Activated naive CD8-positive, alpha-beta T cell treated with anti-CD3 and anti-CD28 coated beads, Interleukin-2, amount 50 U/mL, for 24 hours (primary cell): ENCODE data around the gene WDR20.
"Not testable (repeated sequence)": the region's sequence is repeated elsewhere in the genome, so short reads cannot be mapped to it uniquely, and the experiment has no call there.

Experiments
- ATAC-seq: fragments of 150-1000 bp; cut with Tn5 transposase; one replicate; pipeline ENCODE4 v1.10.0; 2021
- DNase-seq: peaks from one replicate; pipeline ENCODE4 v3.0.0; 2021
- H3K27ac Mint-ChIP-seq: one replicate; pipeline ENCODE4 v1.8.0; 2021; ENCODE audit warnings: mild to moderate bottlenecking, mixed read lengths
- H3K27me3 Mint-ChIP-seq: one replicate; pipeline ENCODE4 v1.8.0; 2021; ENCODE audit warnings: mixed read lengths
- H3K36me3 Mint-ChIP-seq: one replicate; pipeline ENCODE4 v1.8.0; 2021; ENCODE audit warnings: low read depth, mixed read lengths
- H3K4me1 Mint-ChIP-seq: one replicate; pipeline ENCODE4 v1.8.0; 2021; ENCODE audit warnings: mixed read lengths
- H3K4me3 Mint-ChIP-seq: one replicate; pipeline ENCODE4 v1.8.0; 2021; ENCODE audit warnings: mild to moderate bottlenecking, moderate library complexity, mixed read lengths
- H3K9me3 Mint-ChIP-seq: one replicate; pipeline ENCODE4 v1.8.0; 2021; ENCODE audit warnings: mixed read lengths

Gene WDR20

GRCh38 chr14:102171173-102172020, 31.7 kb downstream of the WDR20 start:
- DNase-seq, result no peak
- peak; percentile 46 for ATAC-seq
- Mint-ChIP-seq H3K9me3 (no peaks in the 10 kb centered on the region), H3K4me1 (peaks cover 39% of the 10 kb centered on the region), H3K27me3 (no peaks in the 10 kb centered on the region), H3K4me3 (no peak overlapping the region), H3K36me3 (peaks cover 14% of the 10 kb centered on the region), H3K27ac (no peak overlapping the region)

- H3K4me1 Mint-ChIP-seq, result peaks cover 37% of the 10 kb centered on the region
- H3K27me3 Mint-ChIP-seq, ATAC-seq, H3K27ac Mint-ChIP-seq, DNase-seq, H3K4me3 Mint-ChIP-seq, H3K9me3 Mint-ChIP-seq: not testable (repeated sequence)
- peaks cover 17% of the 10 kb centered on the region for H3K36me3 Mint-ChIP-seq
These were observed 32.2 kb downstream of the WDR20 start for GRCh38 chr14:102172021-102172272.

GRCh38 chr14:102172721-102173120, 33.0 kb downstream of the WDR20 start:
- Mint-ChIP-seq H3K36me3 (peaks cover 18% of the 10 kb centered on the region), H3K4me1 (peaks cover 43% of the 10 kb centered on the region)
- not testable (repeated sequence) for H3K4me3 Mint-ChIP-seq, ATAC-seq, DNase-seq, H3K27ac Mint-ChIP-seq, H3K9me3 Mint-ChIP-seq, H3K27me3 Mint-ChIP-seq

- Mint-ChIP-seq H3K4me1 (peaks cover 59% of the 10 kb centered on the region), H3K9me3 (no peaks in the 10 kb centered on the region), H3K36me3 (peaks cover 18% of the 10 kb centered on the region), H3K4me3 (no peak overlapping the region), H3K27me3 (no peaks in the 10 kb centered on the region), H3K27ac (no peak overlapping the region)
- ATAC-seq (no peak), DNase-seq (no peak)
These were observed 37.5 kb downstream of the WDR20 start for GRCh38 chr14:102177161-102177560.

GRCh38 chr14:102178806-102179205, 39.1 kb downstream of the WDR20 start:
- Mint-ChIP-seq H3K4me3 (no peak overlapping the region), H3K27me3 (no peaks in the 10 kb centered on the region), H3K4me1 (peaks cover 75% of the 10 kb centered on the region), H3K36me3 (peaks cover 18% of the 10 kb centered on the region), H3K9me3 (no peaks in the 10 kb centered on the region), H3K27ac (no peak overlapping the region)
- DNase-seq (no peak), ATAC-seq (no peak)

GRCh38 chr14:102180248-102180998, 40.7 kb downstream of the WDR20 start:
- Mint-ChIP-seq H3K27ac (peak overlapping the region; percentile 72), H3K9me3 (no peaks in the 10 kb centered on the region), H3K4me1 (peaks cover 83% of the 10 kb centered on the region), H3K36me3 (peaks cover 13% of the 10 kb centered on the region), H3K4me3 (no peak overlapping the region), H3K27me3 (no peaks in the 10 kb centered on the region)
- DNase-seq (no peak), ATAC-seq (no peak)

GRCh38 chr14:102181187-102181586, 41.5 kb downstream of the WDR20 start:
- Mint-ChIP-seq H3K27ac (peak overlapping the region; percentile 72), H3K36me3 (peaks cover 8% of the 10 kb centered on the region), H3K4me3 (no peak overlapping the region), H3K4me1 (peaks cover 84% of the 10 kb centered on the region), H3K9me3 (no peaks in the 10 kb centered on the region), H3K27me3 (no peaks in the 10 kb centered on the region)
- no peak for ATAC-seq
- DNase-seq, result no peak

GRCh38 chr14:102182190-102182589, 42.5 kb downstream of the WDR20 start:
- peak; percentile 87 for ATAC-seq
- no peaks in the 10 kb centered on the region for H3K9me3 Mint-ChIP-seq
- DNase-seq, result no peak
- peaks cover 85% of the 10 kb centered on the region for H3K4me1 Mint-ChIP-seq
- H3K27me3 Mint-ChIP-seq, result no peaks in the 10 kb centered on the region
- peaks cover 3% of the 10 kb centered on the region for H3K36me3 Mint-ChIP-seq
- peak overlapping the region; percentile 34 for H3K4me3 Mint-ChIP-seq
- H3K27ac Mint-ChIP-seq, result peak overlapping the region; percentile 64

GRCh38 chr14:102182936-102183619, 43.4 kb downstream of the WDR20 start:
- Mint-ChIP-seq H3K36me3 (peaks cover 1% of the 10 kb centered on the region), H3K27ac (peak overlapping the region; percentile 93), H3K4me1 (peaks cover 83% of the 10 kb centered on the region), H3K9me3 (no peaks in the 10 kb centered on the region), H3K4me3 (peak overlapping the region; percentile 21), H3K27me3 (no peaks in the 10 kb centered on the region)
- ATAC-seq (no peak), DNase-seq (no peak)

- ATAC-seq (no peak), DNase-seq (no peak)
- H3K9me3 Mint-ChIP-seq, result no peaks in the 10 kb centered on the region
- H3K4me1 Mint-ChIP-seq, result peaks cover 77% of the 10 kb centered on the region
- H3K27me3 Mint-ChIP-seq, result no peaks in the 10 kb centered on the region
- H3K36me3 Mint-ChIP-seq, result peaks cover 1% of the 10 kb centered on the region
- peak overlapping the region; percentile 93 for H3K27ac Mint-ChIP-seq
- peak overlapping the region; percentile 67 for H3K4me3 Mint-ChIP-seq
These were observed 44.2 kb downstream of the WDR20 start for GRCh38 chr14:102183886-102184285.

GRCh38 chr14:102184316-102185035, 44.8 kb downstream of the WDR20 start:
- Mint-ChIP-seq H3K36me3 (peaks cover 1% of the 10 kb centered on the region), H3K4me3 (peak overlapping the region; percentile 67), H3K4me1 (peaks cover 76% of the 10 kb centered on the region), H3K27ac (peak overlapping the region; percentile 93), H3K27me3 (no peaks in the 10 kb centered on the region), H3K9me3 (no peaks in the 10 kb centered on the region)
- DNase-seq, result peak; percentile 28
- ATAC-seq, result peak; percentile 82

GRCh38 chr14:102185360-102185759, 45.7 kb downstream of the WDR20 start:
- no peak overlapping the region for H3K4me3 Mint-ChIP-seq
- peaks cover 74% of the 10 kb centered on the region for H3K4me1 Mint-ChIP-seq
- peak overlapping the region; percentile 93 for H3K27ac Mint-ChIP-seq

GRCh38 chr14:102187044-102187443, 47.3 kb downstream of the WDR20 start:
- DNase-seq (no peak), ATAC-seq (no peak)
- Mint-ChIP-seq H3K36me3 (no peaks in the 10 kb centered on the region), H3K9me3 (no peaks in the 10 kb centered on the region), H3K27me3 (no peaks in the 10 kb centered on the region), H3K4me3 (no peak overlapping the region), H3K27ac (peak overlapping the region; percentile 57), H3K4me1 (peaks cover 68% of the 10 kb centered on the region)

More at GRCh38 chr14:102185360-102185759, 45.7 kb downstream of the WDR20 start:
- DNase-seq (no peak), ATAC-seq (no peak)
- Mint-ChIP-seq H3K36me3 (peaks cover 1% of the 10 kb centered on the region), H3K27me3 (no peaks in the 10 kb centered on the region), H3K9me3 (no peaks in the 10 kb centered on the region)

GRCh38 chr14:102187568-102188001, 47.9 kb downstream of the WDR20 start:
- H3K36me3 Mint-ChIP-seq, result no peaks in the 10 kb centered on the region
- ATAC-seq, result no peak
- no peak overlapping the region for H3K4me3 Mint-ChIP-seq

More at GRCh38 chr14:102187568-102188001, 47.9 kb downstream of the WDR20 start:
- Mint-ChIP-seq H3K9me3 (no peaks in the 10 kb centered on the region), H3K27ac (no peak overlapping the region), H3K27me3 (no peaks in the 10 kb centered on the region), H3K4me1 (peaks cover 64% of the 10 kb centered on the region)
- DNase-seq, result no peak
